T-helper 1 cell treated with Interleukin-12 subunit alpha and Interleukin-12 subunit beta and Interleukin-4 antibody, amounts not matched to agents 30 μg/mL and 1 μg/mL, for 36 hours (primary cell): ENCODE data around the gene MFSD6.
A peak's percentile ranks its signal among the peaks of the same experiment; 100 is the strongest.
"Not testable (repeated sequence)": the region's sequence is repeated elsewhere in the genome, so short reads cannot be mapped to it uniquely, and the experiment has no call there.

ENCODE experiments used
- H3K27ac Mint-ChIP-seq: one replicate; pipeline ENCODE4 v1.8.0; 2021; ENCODE audit warnings: mild to moderate bottlenecking, mixed read lengths
- H3K27me3 Mint-ChIP-seq: one replicate; pipeline ENCODE4 v1.8.0; 2021; ENCODE audit warnings: low read depth, mixed read lengths
- H3K36me3 Mint-ChIP-seq: one replicate; pipeline ENCODE4 v1.8.0; 2021; ENCODE audit warnings: low read depth, mixed read lengths
- H3K4me1 Mint-ChIP-seq: one replicate; pipeline ENCODE4 v1.8.0; 2021; ENCODE audit warnings: low read depth, mixed read lengths
- H3K4me3 Mint-ChIP-seq: one replicate; pipeline ENCODE4 v1.8.0; 2021; ENCODE audit warnings: mild to moderate bottlenecking, moderate library complexity, mixed read lengths
- H3K9me3 Mint-ChIP-seq: one replicate; pipeline ENCODE4 v1.8.0; 2021; ENCODE audit warnings: mixed read lengths

Gene MFSD6

DNA sequence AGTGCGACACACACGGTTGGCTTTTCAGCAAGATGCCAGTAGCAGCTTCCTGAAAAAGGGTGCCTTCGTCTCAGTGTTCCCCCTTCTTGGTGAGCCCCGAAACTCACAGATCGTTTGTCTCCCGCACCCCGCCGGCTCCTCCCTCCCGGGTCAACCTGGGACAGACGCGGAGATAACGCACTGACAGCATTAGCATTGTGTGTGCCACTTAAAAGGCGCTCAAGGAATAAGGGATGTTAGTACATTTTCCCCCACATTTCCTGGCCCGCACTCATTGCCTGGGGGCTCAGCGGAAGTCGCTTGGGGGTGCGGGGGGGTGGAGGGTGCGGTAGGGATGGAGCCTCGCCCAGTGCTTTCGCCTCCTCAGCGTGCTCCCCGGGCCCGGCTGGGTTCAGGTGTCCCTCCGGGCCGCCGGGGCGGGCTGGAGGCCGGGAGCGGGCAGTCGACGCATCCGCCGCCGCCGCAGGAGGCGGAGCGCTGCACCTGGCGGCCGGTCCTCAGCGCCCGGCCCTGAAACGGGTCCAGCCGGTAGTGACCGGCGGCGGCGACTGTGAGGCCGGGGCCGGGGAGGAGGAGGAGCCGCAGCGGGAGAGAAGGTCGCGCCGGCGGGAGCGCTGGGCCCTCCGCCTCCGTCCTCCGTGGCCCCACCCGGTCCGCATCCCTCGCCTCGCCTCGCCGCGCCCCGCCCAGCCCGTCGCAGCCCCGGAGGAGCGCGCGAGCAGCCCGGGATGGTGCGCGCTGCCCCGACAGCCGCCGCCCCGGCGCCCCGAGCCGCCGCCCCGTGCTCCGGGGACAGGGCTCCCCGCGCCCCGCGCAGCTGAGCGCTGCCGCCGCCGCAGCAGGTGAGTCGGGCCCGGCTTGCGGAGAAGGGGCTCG, at the start of gene MFSD6:
TSS of gene MFSD6 (plus strand) at position 694 of the 876 bp plus-strand sequence. CDS start 27,675 bp downstream, outside the sequence.
- Mint-ChIP-seq H3K4me1 (peaks cover 22% of the 10 kb centered on the region), H3K27ac (peak within 1 kb of the TSS; percentile 91), H3K9me3 (no peaks in the 10 kb centered on the region), H3K4me3 (peak within 1 kb of the TSS; percentile 87), H3K36me3 (peaks cover 11% of the 10 kb centered on the region), H3K27me3 (no peaks in the 10 kb centered on the region)

DNA sequence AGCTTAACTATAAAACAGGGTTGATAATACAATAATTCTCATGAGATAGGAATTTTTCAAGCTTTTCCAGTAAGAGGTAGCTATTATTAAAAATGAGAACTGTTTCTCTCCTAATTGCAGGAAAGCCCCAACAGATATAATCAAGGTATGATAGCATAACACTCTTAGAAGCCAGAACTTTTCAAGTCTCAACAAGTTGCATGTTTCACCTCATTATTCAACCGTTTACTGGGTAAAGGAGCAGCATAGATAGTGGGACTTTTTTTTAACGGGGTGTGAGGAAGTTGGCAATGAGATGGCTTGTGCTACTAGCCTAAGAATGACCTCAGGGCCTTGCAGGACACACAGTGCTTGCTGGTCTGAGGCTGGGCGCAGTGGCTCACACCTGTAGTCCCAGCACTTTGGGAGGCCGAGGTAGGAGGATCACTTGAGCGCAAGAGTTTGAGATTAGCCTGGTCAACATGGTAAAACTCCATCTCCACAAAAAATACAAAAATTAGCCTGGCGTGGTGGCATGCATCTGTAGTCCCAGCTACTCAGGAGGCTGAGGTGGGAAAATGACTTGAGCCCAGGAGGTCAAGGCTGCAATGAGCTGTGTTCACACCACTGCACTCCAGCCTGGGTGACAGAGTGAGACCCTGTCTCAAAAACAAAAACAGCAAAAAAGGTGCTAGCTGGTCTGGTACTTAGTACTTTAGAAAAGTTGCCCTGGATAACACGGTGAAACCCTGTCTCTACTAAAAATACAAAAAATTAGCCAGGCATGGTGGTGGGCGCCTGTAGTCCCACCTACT, 49.3 kb upstream of the MFSD6 start:
- Mint-ChIP-seq H3K27ac (peak overlapping the region; percentile 36), H3K4me1 (peaks cover 21% of the 10 kb centered on the region)
- H3K36me3 Mint-ChIP-seq, H3K9me3 Mint-ChIP-seq, H3K4me3 Mint-ChIP-seq, H3K27me3 Mint-ChIP-seq: not testable (repeated sequence)

DNA sequence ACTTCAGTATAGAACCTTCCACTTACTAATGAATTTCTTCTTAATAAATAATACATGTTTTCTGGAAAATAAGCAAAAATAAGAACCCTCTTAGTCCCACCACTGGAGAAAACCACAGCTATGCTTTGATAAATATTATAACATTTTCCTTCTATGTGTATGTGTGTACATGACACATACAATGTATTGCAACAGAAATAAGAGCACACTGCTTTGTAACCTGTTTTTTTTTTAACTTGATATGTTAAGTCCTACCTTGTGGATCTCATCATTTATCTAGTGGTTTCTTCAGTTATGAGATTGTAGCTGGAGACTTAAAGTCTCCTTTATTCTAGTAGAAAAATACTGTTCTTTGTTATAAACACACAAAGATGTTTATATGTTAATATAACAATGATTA, 47.6 kb upstream of the MFSD6 start:
- peaks cover 20% of the 10 kb centered on the region for H3K4me1 Mint-ChIP-seq
- H3K27ac Mint-ChIP-seq = peak overlapping the region; percentile 88

GRCh38 chr2:190360965-190361364, 47.2 kb upstream of the MFSD6 start:
- no peak overlapping the region for H3K4me3 Mint-ChIP-seq

More for the DNA sequence above, 47.6 kb upstream of the MFSD6 start:
- H3K4me3 Mint-ChIP-seq = peak overlapping the region; percentile 91
- H3K9me3 Mint-ChIP-seq = no peaks in the 10 kb centered on the region
- H3K27me3 Mint-ChIP-seq = no peaks in the 10 kb centered on the region
- H3K36me3 Mint-ChIP-seq = peaks cover 2% of the 10 kb centered on the region

GRCh38 chr2:190361572-190361971, 46.6 kb upstream of the MFSD6 start:
- no peak overlapping the region for H3K27ac Mint-ChIP-seq
- H3K4me1 Mint-ChIP-seq = peaks cover 20% of the 10 kb centered on the region
- no peak overlapping the region for H3K4me3 Mint-ChIP-seq
- peaks cover 2% of the 10 kb centered on the region for H3K36me3 Mint-ChIP-seq
- H3K9me3 Mint-ChIP-seq = no peaks in the 10 kb centered on the region
- H3K27me3 Mint-ChIP-seq = no peaks in the 10 kb centered on the region

More at GRCh38 chr2:190360965-190361364, 47.2 kb upstream of the MFSD6 start:
- H3K36me3 Mint-ChIP-seq = peaks cover 2% of the 10 kb centered on the region
- no peak overlapping the region for H3K27ac Mint-ChIP-seq
- no peaks in the 10 kb centered on the region for H3K9me3 Mint-ChIP-seq
- H3K4me1 Mint-ChIP-seq = peaks cover 20% of the 10 kb centered on the region
- no peaks in the 10 kb centered on the region for H3K27me3 Mint-ChIP-seq

- peaks cover 20% of the 10 kb centered on the region for H3K4me1 Mint-ChIP-seq
Observed at GRCh38 chr2:190362894-190363293, 45.3 kb upstream of the MFSD6 start.

GRCh38 chr2:190365499-190366204, 42.5 kb upstream of the MFSD6 start:
- H3K4me3 Mint-ChIP-seq = no peak overlapping the region
- H3K9me3 Mint-ChIP-seq = no peaks in the 10 kb centered on the region
- H3K27me3 Mint-ChIP-seq = no peaks in the 10 kb centered on the region
- H3K27ac Mint-ChIP-seq = no peak overlapping the region
- H3K4me1 Mint-ChIP-seq = peaks cover 9% of the 10 kb centered on the region
- H3K36me3 Mint-ChIP-seq = peaks cover 7% of the 10 kb centered on the region

More at GRCh38 chr2:190362894-190363293, 45.3 kb upstream of the MFSD6 start:
- Mint-ChIP-seq H3K4me3 (no peak overlapping the region), H3K27me3 (no peaks in the 10 kb centered on the region), H3K9me3 (no peaks in the 10 kb centered on the region), H3K36me3 (peaks cover 5% of the 10 kb centered on the region), H3K27ac (no peak overlapping the region)

- Mint-ChIP-seq H3K4me3 (no peak overlapping the region), H3K36me3 (peaks cover 7% of the 10 kb centered on the region), H3K4me1 (peaks cover 6% of the 10 kb centered on the region), H3K9me3 (no peaks in the 10 kb centered on the region), H3K27ac (no peak overlapping the region), H3K27me3 (no peaks in the 10 kb centered on the region)
Observed at GRCh38 chr2:190366248-190366753, 41.9 kb upstream of the MFSD6 start.

GRCh38 chr2:190367091-190367490, 41.1 kb upstream of the MFSD6 start:
- Mint-ChIP-seq H3K4me3 (no peak overlapping the region), H3K36me3 (peaks cover 7% of the 10 kb centered on the region), H3K27me3 (no peaks in the 10 kb centered on the region)

GRCh38 chr2:190369635-190370034, 38.5 kb upstream of the MFSD6 start:
- Mint-ChIP-seq H3K36me3 (peaks cover 5% of the 10 kb centered on the region), H3K4me1 (peaks cover 3% of the 10 kb centered on the region), H3K27ac (no peak overlapping the region), H3K4me3 (no peak overlapping the region), H3K27me3 (no peaks in the 10 kb centered on the region), H3K9me3 (no peaks in the 10 kb centered on the region)

More at GRCh38 chr2:190367091-190367490, 41.1 kb upstream of the MFSD6 start:
- H3K9me3 Mint-ChIP-seq = no peaks in the 10 kb centered on the region
- no peak overlapping the region for H3K27ac Mint-ChIP-seq
- peaks cover 1% of the 10 kb centered on the region for H3K4me1 Mint-ChIP-seq

GRCh38 chr2:190376083-190376482, 32.1 kb upstream of the MFSD6 start:
- Mint-ChIP-seq H3K27me3 (no peaks in the 10 kb centered on the region), H3K4me3 (no peak overlapping the region), H3K9me3 (no peaks in the 10 kb centered on the region), H3K27ac (no peak overlapping the region), H3K36me3 (no peaks in the 10 kb centered on the region), H3K4me1 (peaks cover 3% of the 10 kb centered on the region)

- peaks cover 3% of the 10 kb centered on the region for H3K4me1 Mint-ChIP-seq
- H3K27me3 Mint-ChIP-seq = no peaks in the 10 kb centered on the region
- no peak overlapping the region for H3K4me3 Mint-ChIP-seq
- H3K9me3 Mint-ChIP-seq = no peaks in the 10 kb centered on the region
- no peak overlapping the region for H3K27ac Mint-ChIP-seq
- no peaks in the 10 kb centered on the region for H3K36me3 Mint-ChIP-seq
Observed at GRCh38 chr2:190376591-190377245, 31.4 kb upstream of the MFSD6 start.

- no peaks in the 10 kb centered on the region for H3K36me3 Mint-ChIP-seq
- H3K9me3 Mint-ChIP-seq = no peaks in the 10 kb centered on the region
- no peaks in the 10 kb centered on the region for H3K27me3 Mint-ChIP-seq
- no peak overlapping the region for H3K27ac Mint-ChIP-seq
- no peak overlapping the region for H3K4me3 Mint-ChIP-seq
- no peaks in the 10 kb centered on the region for H3K4me1 Mint-ChIP-seq
Observed at GRCh38 chr2:190378880-190379237, 29.3 kb upstream of the MFSD6 start.
